ENCODE results near the gene PHLDA2.

Gene PHLDA2

DNA sequence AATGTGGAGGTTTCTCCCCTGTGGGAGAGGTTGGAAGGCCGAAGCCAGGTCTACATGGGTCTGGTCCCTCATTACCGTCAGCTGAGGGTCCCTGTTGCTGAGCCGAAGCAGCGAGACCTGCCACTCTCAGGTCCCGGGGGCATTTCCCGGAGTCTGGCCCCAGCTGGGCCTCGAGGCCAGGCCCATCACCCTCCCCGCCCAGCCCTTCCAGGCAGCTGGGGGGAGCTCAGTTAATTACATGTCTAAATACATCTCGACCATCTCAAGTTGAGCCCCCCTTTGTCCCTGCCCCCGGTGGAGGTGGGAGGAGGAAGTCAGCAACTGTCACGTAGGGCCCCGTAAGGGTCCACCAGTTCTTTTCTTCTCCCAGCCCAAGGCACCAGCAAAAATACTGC, 47.2 kb downstream of the PHLDA2 start:
- DNase-seq (ENCODE audit: low read depth): no peak

DNA sequence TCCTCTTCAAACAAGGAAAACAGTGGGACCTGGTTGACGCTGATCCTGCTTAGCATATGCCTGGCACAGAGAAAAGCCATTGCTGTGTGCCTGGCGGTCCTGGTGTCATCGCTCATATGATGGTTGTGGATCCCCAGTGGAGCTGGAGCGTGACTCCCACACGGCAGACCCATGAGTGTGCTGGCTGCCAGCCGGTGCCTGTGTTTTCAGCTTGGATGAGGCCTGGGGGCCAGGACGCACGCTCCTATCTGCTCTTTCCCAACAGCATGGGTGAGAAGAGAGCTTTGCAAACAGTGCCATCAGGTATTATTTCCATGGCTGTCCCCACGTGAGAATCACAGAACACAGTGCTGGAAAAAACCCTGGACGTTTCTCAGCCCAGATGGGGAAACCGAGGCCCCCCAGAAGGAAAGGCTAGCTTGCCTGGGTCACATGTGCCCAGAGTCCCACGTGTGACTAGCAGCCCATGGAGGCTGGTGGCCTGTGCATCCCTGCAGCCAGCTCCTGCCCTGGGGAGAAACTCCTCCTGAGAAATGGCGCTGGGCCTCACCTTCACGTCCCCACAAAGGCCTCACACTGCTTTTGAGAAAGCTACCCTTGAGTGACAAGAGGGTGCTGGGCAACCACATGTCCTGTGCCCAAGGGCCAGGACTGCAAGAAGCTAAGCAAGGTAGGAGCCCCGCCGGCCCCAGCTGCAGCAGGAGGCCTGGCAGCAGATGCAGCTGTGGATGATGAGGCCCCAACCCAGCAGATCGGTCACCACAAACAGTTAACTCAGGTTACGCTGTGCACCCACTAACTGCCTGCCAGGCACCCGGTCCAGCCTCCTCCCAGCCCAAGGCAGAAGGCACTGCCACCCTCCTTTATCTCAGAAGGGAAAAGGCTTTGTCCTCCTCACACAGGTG, 47.9 kb downstream of the PHLDA2 start:
- no peak for DNase-seq (ENCODE audit: low read depth)

GRCh38 chr11:2880646-2881045, 48.6 kb downstream of the PHLDA2 start:
- DNase-seq (ENCODE audit: low read depth): no peak

GRCh38 chr11:2878782-2879181, 50.4 kb downstream of the PHLDA2 start:
- DNase-seq (ENCODE audit: low read depth): no peak

Measured in GM04503 (cell line).